DOHH2 (cell line): ENCODE data around the gene TRIM25.

ENCODE experiments used
- CTCF ChIP-seq: fragments of 200-600 bp; sonication (generic); IDR thresholded peaks from one replicate; pipeline ENCODE4 v1.5.1; 2014; ENCODE audit warnings: antibody characterized with exemption, mild to moderate bottlenecking, low read depth, low read length; ENCODE audit not compliant: poor library complexity, severe bottlenecking
- EZH2phosphoT487 ChIP-seq: fragments of 200-600 bp; sonication (generic); IDR thresholded peaks from 2 replicates; pipeline ENCODE4 v1.6.1; 2017; ENCODE audit warnings: borderline replicate concordance, mild to moderate bottlenecking, antibody characterized with exemption, low read length, moderate library complexity, mixed read lengths

DNA sequence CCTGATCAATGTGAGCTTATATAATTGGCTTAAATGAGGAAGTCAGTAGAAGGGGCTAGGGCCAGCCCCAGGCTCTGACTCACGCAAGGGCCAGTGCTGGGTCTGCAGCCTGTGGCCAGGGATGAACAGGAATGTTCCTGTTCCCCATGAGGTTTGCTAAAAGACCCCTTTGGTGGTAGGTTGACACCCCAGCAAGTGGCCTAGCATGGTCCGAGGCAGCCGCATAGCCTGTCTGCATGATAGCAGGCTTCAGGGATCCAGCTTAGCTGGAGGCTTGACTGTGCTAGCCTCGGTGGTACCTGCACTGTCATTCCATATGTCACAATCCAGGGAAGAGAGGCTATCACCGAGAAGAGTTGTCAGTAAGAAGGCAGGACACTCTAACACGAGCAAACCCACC, 23.5 kb downstream of the TRIM25 start:
- TF ChIP-seq CTCF (no peak), EZH2phosphoT487 (no peak)
